ENCODE results near the gene TBC1D9B.
"Not testable (repeated sequence)": the region's sequence is repeated elsewhere in the genome, so short reads cannot be mapped to it uniquely, and the experiment has no call there.

The TBC1D9B gene

GRCh38 chr5:179872055-179872827, 35.5 kb downstream of the TBC1D9B start:
- DNase-seq (ENCODE audit: low read depth, low spot score), result no peak
- no peak overlapping the region for H3K4me3 ChIP-seq (ENCODE audit: low read depth, low read length)
- in situ Hi-C loops (cut with HindIII; ENCODE audit: low sequenced_read_pairs), result no loop called here
- TF ChIP-seq, protein P1, sequence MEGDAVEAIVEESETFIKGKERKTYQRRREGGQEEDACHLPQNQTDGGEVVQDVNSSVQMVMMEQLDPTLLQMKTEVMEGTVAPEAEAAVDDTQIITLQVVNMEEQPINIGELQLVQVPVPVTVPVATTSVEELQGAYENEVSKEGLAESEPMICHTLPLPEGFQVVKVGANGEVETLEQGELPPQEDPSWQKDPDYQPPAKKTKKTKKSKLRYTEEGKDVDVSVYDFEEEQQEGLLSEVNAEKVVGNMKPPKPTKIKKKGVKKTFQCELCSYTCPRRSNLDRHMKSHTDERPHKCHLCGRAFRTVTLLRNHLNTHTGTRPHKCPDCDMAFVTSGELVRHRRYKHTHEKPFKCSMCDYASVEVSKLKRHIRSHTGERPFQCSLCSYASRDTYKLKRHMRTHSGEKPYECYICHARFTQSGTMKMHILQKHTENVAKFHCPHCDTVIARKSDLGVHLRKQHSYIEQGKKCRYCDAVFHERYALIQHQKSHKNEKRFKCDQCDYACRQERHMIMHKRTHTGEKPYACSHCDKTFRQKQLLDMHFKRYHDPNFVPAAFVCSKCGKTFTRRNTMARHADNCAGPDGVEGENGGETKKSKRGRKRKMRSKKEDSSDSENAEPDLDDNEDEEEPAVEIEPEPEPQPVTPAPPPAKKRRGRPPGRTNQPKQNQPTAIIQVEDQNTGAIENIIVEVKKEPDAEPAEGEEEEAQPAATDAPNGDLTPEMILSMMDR (IDR thresholded peaks at IDR 0.05; ENCODE audit: low read depth, low read length), result no peak

DNA sequence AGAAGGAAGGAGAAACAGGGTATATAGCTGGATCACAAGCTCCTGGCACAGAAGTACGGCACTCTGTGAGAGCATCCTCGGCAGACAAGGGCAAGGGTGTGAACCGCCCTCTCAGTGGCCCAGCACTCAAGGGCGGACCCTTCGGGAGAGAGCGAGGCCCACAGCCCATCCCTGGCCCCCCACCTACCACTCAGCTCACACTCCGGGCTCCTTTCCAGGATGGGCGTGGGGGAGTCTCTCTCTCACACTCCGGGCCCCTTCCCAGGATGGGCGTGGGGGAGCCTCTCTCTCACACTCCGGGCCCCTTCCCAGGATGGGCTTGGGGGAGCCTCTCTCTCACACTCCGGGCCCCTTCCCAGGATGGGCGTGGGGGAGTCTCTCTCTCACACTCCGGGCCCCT, 36.2 kb downstream of the TBC1D9B start:
- DNase-seq (ENCODE audit: low read depth, low spot score); in situ Hi-C loops (cut with HindIII; ENCODE audit: low sequenced_read_pairs); H3K4me3 ChIP-seq (ENCODE audit: low read depth, low read length): not testable (repeated sequence)

DNA sequence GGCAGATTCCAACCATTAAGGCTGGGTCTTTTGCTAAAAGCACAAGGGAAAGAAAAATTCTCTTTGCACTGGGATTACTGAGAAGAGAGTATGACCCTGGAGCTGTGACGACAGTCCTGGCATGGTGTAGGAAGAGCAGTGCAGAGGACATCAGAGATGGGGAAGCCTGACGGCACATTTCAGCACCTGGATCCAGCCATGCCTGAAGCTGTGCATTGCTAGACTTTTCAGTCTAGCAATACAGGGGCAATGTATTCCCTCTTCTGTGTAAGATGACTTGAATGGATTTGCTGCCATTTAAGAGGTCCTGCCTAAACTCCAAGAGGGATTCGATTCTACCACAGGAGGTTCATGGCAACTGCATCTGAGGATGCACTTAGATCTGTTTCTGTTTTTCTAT, 36.7 kb downstream of the TBC1D9B start:
- in situ Hi-C loops (cut with HindIII; ENCODE audit: low sequenced_read_pairs), result no loop called here
- DNase-seq (ENCODE audit: low read depth, low spot score), result no peak
- TF ChIP-seq, protein P1 (IDR thresholded peaks at IDR 0.05; ENCODE audit: low read depth, low read length), result no peak
- no peak overlapping the region for H3K4me3 ChIP-seq (ENCODE audit: low read depth, low read length)

DNA sequence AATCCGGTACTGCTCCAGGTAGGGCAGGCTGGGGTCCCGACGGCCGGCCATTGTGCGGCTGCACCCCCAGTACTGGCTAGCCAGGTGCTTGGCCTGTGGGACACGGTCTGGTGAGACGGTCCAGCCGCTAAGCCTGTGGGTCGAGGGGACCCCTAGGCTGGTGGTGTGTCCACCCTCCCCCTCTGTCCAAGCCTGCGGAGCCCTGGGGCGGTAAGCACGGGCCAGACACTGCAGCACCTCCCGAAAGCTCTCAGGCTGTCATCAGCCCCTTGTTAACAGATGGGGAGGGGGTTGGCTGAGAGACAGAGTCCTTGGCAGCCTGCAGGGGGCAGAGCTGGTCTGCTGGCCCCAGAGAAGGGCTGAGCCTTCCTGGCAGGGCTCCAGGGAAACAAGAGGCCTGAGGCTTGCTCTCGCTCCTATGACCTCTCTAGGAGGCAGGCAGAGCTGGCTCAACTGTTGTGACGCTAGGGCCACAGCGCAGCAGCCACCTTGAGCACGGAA, 37.2 kb downstream of the TBC1D9B start:
- DNase-seq (ENCODE audit: low read depth, low spot score), result peak; percentile 24
- in situ Hi-C loops (cut with HindIII; ENCODE audit: low sequenced_read_pairs), result no loop called here
- TF ChIP-seq, protein P1 (IDR thresholded peaks at IDR 0.05; ENCODE audit: low read depth, low read length), result peak; percentile 37
- H3K4me3 ChIP-seq (ENCODE audit: low read depth, low read length), result no peak overlapping the region

DNA sequence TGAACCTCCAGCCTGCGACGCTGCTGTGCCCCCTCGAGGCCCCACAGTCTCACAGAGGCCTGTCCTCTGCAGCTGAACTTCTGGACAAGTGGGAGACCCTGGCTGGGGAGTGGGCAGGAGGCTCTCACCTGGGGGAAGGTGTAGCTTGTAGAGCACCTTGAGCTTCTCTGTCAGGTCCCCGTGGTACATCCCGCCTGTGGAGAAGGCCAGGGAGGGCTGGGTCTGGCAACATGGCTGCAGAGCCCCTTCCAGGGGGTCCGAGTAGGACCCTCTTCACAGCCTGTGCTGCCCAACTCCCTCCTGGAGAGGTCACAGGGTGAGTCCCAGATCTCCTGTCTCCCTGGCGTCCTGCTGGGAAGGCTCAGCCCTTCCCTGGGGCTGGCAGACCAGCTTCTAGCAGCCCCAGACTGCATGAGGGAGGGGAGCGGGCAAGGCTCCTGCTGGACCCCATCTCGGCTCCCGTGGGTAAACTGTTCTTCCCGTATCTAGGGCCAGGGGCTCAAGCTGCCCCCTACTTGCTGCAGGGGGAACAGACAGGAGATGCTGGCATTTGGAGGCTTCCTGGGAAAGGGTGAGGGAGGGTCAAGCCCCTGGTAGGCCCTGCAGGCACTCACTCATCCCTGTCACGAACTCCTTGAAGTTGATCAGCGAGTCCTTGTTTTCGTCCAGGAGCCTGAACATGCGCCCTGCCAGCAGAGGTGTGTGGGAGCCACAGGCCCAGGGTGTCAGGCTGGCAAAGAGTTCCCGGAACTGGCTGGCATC, 37.9 kb downstream of the TBC1D9B start:
- TF ChIP-seq, protein P1 (IDR thresholded peaks at IDR 0.05; ENCODE audit: low read depth, low read length), result no peak
- DNase-seq (ENCODE audit: low read depth, low spot score), result no peak
- in situ Hi-C loops (cut with HindIII; ENCODE audit: low sequenced_read_pairs), result no loop called here
- no peak overlapping the region for H3K4me3 ChIP-seq (ENCODE audit: low read depth, low read length)

DNA sequence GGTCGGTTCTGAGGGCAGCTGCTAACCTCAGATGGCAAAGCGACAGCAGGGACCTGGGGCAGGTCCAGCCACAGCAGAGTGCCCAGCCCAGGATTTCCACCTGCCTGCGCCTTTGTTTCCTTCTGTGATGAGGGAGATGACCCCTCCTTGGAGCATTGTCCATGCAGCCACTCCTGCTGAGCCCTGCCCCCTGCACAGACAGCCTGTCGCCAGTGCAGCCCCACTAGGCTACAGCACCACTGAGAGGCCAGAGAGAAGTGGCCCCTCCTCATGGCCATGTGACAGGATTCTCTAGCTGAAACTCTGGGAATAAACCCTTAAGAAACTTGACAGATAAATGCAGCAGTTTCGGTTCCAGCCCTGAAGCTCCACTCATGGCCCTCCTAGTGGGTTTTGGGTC, 38.6 kb downstream of the TBC1D9B start:
- in situ Hi-C loops (cut with HindIII; ENCODE audit: low sequenced_read_pairs), result no loop called here
- no peak overlapping the region for H3K4me3 ChIP-seq (ENCODE audit: low read depth, low read length)
- DNase-seq (ENCODE audit: low read depth, low spot score), result no peak
- TF ChIP-seq, protein P1 (IDR thresholded peaks at IDR 0.05; ENCODE audit: low read depth, low read length), result no peak

- no peak for DNase-seq (ENCODE audit: low read depth, low spot score)
- TF ChIP-seq, protein P1 (IDR thresholded peaks at IDR 0.05; ENCODE audit: low read depth, low read length), result no peak
- in situ Hi-C loops (cut with HindIII; ENCODE audit: low sequenced_read_pairs), result no loop called here
- no peak overlapping the region for H3K4me3 ChIP-seq (ENCODE audit: low read depth, low read length)
Observed at GRCh38 chr5:179868541-179868940, 39.2 kb downstream of the TBC1D9B start.
